Uterus (tissue), 2 donors: ENCODE data around the gene GOLGA5.

Source experiments
- CTCF ChIP-seq, 4 experiments: fragments of 200-600 bp in 2 of 4; fragments of 450-650 bp in 2 of 4; sonication (generic) in 2 of 4; IDR thresholded peaks; one replicate each; pipeline ENCODE4 v1.5.1; 2016 to 2019; ENCODE audit warnings: antibody characterized with exemption in 4 of 4, mild to moderate bottlenecking in 2 of 4, moderate library complexity in 1 of 4
- POLR2A ChIP-seq, 2 donors: fragments of 450-650 bp; IDR thresholded peaks; one replicate each; pipeline ENCODE4 v1.6.1; 2016; ENCODE audit warnings: antibody characterized with exemption in 2 of 2, mild to moderate bottlenecking in 1 of 2, moderate library complexity in 1 of 2

GRCh38 chr14:92819011-92819597, 25.0 kb downstream of the GOLGA5 start:
- TF ChIP-seq POLR2A (IDR thresholded peaks at IDR 0.05) (no peak), CTCF (IDR thresholded peaks at IDR 0.05) (no peak)
